Activated naive CD8-positive, alpha-beta T cell treated with anti-CD3 and anti-CD28 coated beads, Interleukin-2, amount 10 ng/mL, durations not matched to agents 7 days and 5 days (primary cell): ENCODE measurements around the gene LRRC1. TPM values are rescaled to one million over a fixed set of nuclear protein-coding genes. Genes with fewer than 3 reads are reported as not detected.
A peak's percentile ranks its signal among the peaks of the same experiment; 100 is the strongest.
"Not testable (repeated sequence)": the region's sequence is repeated elsewhere in the genome, so short reads cannot be mapped to it uniquely, and the experiment has no call there.

Source experiments
- ATAC-seq: fragments of 150-1000 bp; cut with Tn5 transposase; one replicate; pipeline ENCODE4 v1.10.0; 2021; ENCODE audit warnings: low read depth, moderate library complexity
- POLR2A ChIA-PET: fragments of 350-600 bp; sonication (Branson Sonifier 250); formaldehyde crosslinking; loops from one replicate; lab custom pipeline; 2021; ENCODE audit warnings: antibody characterized with exemption; lab: Charles Lee
- DNase-seq: peaks from one replicate; pipeline ENCODE4 v3.0.0; 2021
- H3K27ac Mint-ChIP-seq: one replicate; pipeline ENCODE4 v1.8.0; 2022; ENCODE audit warnings: mild to moderate bottlenecking, mixed read lengths
- H3K27me3 Mint-ChIP-seq: one replicate; pipeline ENCODE4 v1.8.0; 2022; ENCODE audit warnings: mild to moderate bottlenecking, moderate library complexity, mixed read lengths
- H3K36me3 Mint-ChIP-seq: one replicate; pipeline ENCODE4 v1.8.0; 2021; ENCODE audit warnings: mild to moderate bottlenecking, mixed read lengths
- H3K4me1 Mint-ChIP-seq: one replicate; pipeline ENCODE4 v1.8.0; 2021; ENCODE audit warnings: mixed read lengths
- H3K4me3 Mint-ChIP-seq: one replicate; pipeline ENCODE4 v1.8.0; 2022; ENCODE audit warnings: mild to moderate bottlenecking, moderate library complexity, mixed read lengths
- H3K9me3 Mint-ChIP-seq: one replicate; pipeline ENCODE4 v1.8.0; 2021; ENCODE audit warnings: mixed read lengths
- total RNA-seq, 2 experiments: library from RNA; stranded (reverse); gene quantifications; one replicate each; pipeline ENCODE4 v1.2.3, GENCODE V29; 2021

The LRRC1 gene
- total RNA-seq, 2 experiments from 2014 or later = 3.5 to 4.2 TPM

DNA sequence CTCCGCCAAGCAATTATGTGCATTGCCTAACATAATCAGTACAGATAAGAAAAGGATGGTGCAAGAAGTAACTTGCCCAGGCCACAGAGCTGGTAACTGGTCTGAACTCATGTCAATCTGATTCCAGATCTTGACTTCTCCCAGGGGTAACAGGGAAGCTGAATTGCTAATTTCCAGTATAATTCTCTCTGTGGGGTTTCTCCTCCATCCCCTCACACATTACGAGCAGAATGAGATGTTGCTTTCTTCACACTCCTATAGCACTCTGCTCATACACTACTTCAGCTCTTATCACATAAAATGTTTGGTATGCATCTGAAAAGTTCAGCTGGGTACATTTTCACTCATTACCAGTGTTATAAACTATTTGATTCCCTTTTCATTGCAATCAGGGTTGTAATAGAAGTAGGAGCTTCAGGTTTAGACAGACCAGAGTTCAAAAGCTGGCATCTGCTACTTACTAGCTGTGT lies 24.0 kb upstream of the LRRC1 start:
- no peaks in the 10 kb centered on the region for H3K4me1 Mint-ChIP-seq

DNA sequence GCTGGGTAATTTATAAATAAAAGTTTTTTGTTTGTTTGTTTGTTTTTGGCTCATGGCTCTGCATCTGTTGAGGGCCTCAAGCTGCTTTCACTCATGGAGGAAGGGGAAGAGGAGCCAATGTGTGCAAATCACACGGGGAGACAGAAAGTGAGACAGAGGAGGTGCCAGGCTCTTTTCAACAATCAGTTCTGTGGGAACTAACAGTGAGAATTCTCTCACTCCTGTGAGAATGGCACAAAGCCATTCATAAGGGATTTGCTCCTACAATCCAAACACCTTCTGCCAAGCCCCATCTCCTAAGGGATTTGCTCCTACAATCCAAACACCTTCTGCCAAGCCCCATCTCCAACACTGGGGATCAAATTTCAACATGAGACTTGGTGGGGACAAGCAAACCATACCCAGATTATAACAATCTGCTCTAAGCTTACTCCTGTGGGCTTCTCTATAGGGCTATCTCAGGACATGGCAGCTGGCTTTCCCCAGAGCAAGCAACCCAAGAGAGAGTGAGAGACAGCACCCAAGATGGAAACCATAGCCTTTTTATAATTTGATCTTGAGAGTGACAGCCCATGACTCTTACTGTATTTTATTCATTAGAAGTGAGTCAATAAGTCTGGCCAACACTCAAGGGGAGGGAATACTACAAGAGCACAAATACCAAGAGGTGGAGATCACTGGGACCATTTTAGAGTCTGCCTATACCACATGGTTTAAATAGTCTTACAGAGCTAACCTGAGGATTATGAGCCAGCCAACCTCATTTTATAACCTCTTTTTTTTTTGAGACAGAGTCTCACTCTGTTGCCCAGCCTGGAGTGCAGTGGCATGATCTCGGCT lies 22.8 kb upstream of the LRRC1 start:
- POLR2A ChIA-PET = no interaction called here
- no peak overlapping the region for H3K4me3 Mint-ChIP-seq
- no peak for ATAC-seq

More for the DNA sequence above, 24.0 kb upstream of the LRRC1 start:
- POLR2A ChIA-PET = no interaction called here
- Mint-ChIP-seq H3K9me3 (peaks cover 3% of the 10 kb centered on the region), H3K27ac (no peak overlapping the region), H3K4me3 (no peak overlapping the region), H3K27me3 (peaks cover 3% of the 10 kb centered on the region), H3K36me3 (no peaks in the 10 kb centered on the region)
- no peak for DNase-seq
- ATAC-seq = no peak

DNA sequence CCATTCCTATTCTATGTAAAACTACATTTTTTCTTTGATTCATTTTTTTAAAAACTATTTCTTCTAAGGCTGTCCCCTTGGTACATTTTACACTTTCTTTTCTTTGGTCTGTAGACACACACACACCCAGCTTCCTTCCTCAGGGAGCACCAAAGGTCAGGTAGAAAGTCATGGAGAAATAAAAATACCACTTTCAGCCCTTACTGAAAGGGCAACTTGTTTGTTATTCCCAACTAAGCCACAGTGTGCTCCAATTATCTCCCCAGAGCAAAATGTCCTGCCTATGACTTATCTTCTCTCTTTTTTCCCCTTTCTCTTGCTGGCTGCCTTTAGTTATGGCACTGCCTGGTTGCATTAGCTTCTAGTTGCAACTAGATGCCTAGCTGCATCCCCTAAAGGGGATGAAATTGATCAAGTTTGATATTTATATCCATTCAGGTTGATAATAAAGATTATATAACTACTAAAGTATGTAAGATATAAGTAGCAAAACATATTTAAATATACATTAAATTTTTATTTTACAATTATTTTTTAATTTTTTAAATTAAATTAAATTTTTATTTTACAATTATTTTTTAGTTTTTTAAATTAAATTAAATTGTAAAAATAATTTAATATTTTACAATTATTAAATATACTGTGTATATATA lies 21.6 kb upstream of the LRRC1 start:
- Mint-ChIP-seq H3K9me3 (peaks cover 3% of the 10 kb centered on the region), H3K27ac (no peak overlapping the region), H3K4me1 (no peaks in the 10 kb centered on the region), H3K4me3 (no peak overlapping the region), H3K27me3 (peaks cover 5% of the 10 kb centered on the region), H3K36me3 (no peaks in the 10 kb centered on the region)
- POLR2A ChIA-PET = no interaction called here
- no peak for ATAC-seq
- DNase-seq = no peak

More for the DNA sequence above, 22.8 kb upstream of the LRRC1 start:
- no peaks in the 10 kb centered on the region for H3K4me1 Mint-ChIP-seq
- H3K36me3 Mint-ChIP-seq = no peaks in the 10 kb centered on the region
- peaks cover 3% of the 10 kb centered on the region for H3K9me3 Mint-ChIP-seq
- H3K27me3 Mint-ChIP-seq = peaks cover 3% of the 10 kb centered on the region
- no peak overlapping the region for H3K27ac Mint-ChIP-seq
- no peak for DNase-seq

DNA sequence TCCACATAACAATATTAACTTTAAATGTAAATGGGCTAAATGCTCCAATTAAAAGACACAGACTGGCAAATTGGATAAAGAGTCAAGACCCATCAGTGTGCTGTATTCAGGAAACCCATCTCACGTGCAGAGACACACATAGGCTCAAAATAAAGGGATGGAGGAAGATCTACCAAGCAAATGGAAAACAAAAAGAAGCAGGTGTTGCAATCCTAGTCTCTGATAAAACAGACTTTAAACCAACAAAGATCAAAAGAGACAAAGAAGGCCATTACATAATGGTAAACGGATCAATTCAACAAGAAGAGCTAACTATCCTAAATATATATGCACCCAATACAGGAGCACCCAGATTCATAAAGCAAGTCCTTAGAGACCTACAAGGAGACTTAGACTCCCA lies 18.7 kb upstream of the LRRC1 start:
- ATAC-seq, H3K27me3 Mint-ChIP-seq, H3K36me3 Mint-ChIP-seq, DNase-seq, H3K27ac Mint-ChIP-seq, POLR2A ChIA-PET, H3K4me1 Mint-ChIP-seq, H3K9me3 Mint-ChIP-seq, H3K4me3 Mint-ChIP-seq: not testable (repeated sequence)

DNA sequence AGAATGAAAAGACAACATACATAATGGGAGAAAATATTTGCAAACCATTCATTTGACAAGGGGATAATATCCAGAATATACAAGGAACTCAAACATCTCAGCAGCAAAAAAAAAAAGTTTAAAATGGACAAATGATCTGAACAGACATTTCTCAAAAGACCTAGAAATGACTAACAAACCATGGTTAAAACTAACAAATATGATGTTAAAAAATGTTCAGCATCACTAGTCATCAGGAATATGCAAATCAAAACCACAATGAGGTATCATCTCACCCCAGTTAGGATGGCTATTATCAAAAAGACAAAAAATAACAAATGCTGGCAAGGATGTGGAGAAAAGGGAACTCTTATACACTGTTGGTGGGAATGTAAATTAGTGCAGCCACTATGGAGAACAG lies 9.8 kb upstream of the LRRC1 start:
- H3K27ac Mint-ChIP-seq, H3K9me3 Mint-ChIP-seq, H3K4me1 Mint-ChIP-seq, H3K36me3 Mint-ChIP-seq, ATAC-seq, POLR2A ChIA-PET, DNase-seq, H3K4me3 Mint-ChIP-seq: not testable (repeated sequence)
- peaks cover 27% of the 10 kb centered on the region for H3K27me3 Mint-ChIP-seq

DNA sequence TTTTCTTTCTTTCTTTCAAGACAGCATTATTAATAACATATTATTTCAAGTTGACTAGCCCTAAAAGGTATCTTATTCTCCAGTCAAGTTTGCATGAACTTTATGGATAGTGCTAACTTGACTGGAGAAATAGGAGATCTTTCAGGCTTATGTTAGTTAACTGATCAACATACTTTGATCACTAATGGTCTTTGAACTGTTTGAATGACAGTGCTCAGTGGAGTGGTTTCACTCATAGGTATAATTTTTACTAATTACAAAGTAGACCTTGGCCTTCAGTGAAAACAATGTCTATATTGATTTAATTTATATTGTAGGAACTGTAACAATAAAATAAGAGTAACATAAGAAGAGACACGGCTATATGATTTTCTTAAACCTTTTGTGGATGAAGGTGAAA lies 8.0 kb upstream of the LRRC1 start:
- no peak overlapping the region for H3K4me3 Mint-ChIP-seq
- DNase-seq (no peak), ATAC-seq (no peak)
- peaks cover 28% of the 10 kb centered on the region for H3K27me3 Mint-ChIP-seq
- POLR2A ChIA-PET = no interaction called here
- no peak overlapping the region for H3K27ac Mint-ChIP-seq
- H3K9me3 Mint-ChIP-seq = peaks cover 4% of the 10 kb centered on the region
- no peaks in the 10 kb centered on the region for H3K4me1 Mint-ChIP-seq
- no peaks in the 10 kb centered on the region for H3K36me3 Mint-ChIP-seq

DNA sequence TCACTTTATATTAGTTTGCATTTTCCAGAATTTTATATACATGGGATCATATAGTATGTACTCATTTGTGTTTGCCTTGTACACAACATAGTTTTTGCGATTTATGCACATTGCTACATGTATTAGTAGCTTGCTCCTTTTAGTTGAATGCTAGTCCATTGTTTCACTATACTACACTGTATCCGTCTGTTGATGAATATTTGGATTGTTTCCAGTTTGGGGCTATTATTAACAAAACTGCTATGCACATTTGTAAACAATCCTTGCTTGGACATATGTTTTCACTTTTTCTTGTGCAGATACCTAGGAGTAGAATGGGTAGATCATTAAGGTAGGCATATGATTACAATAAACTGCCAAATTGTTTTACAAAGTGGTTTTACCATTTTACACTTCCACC lies 3.9 kb upstream of the LRRC1 start:
- no peak for DNase-seq
- no peak overlapping the region for H3K4me3 Mint-ChIP-seq
- POLR2A ChIA-PET = no interaction called here
- H3K9me3 Mint-ChIP-seq = peaks cover 4% of the 10 kb centered on the region
- H3K4me1 Mint-ChIP-seq = peaks cover 12% of the 10 kb centered on the region
- no peaks in the 10 kb centered on the region for H3K36me3 Mint-ChIP-seq
- ATAC-seq = no peak
- peaks cover 35% of the 10 kb centered on the region for H3K27me3 Mint-ChIP-seq
- H3K27ac Mint-ChIP-seq = no peak overlapping the region

DNA sequence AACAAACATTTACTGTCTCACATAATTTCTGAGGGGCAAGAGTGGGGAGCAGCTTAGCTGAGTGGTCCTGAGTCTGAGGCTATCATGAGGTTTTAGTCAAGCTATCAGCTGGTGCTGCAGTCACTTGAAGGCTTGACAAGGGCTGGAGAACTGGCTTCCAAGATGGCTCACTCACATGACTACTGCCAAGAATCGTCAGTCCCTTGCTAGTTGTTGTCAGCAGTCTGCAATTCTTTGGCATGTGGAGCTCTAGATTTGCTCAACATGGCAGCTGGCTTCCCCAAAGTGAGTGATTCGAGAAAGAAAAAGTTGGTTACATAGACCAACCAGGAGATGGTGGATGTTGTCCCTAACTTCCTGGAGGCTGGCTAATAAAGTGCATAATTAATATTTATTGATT lies 2.8 kb upstream of the LRRC1 start:
- Mint-ChIP-seq H3K27ac (no peak overlapping the region), H3K4me1 (peaks cover 16% of the 10 kb centered on the region), H3K9me3 (peaks cover 4% of the 10 kb centered on the region), H3K36me3 (no peaks in the 10 kb centered on the region), H3K4me3 (no peak overlapping the region), H3K27me3 (peaks cover 43% of the 10 kb centered on the region)
- POLR2A ChIA-PET = no interaction called here
- ATAC-seq (no peak), DNase-seq (no peak)

DNA sequence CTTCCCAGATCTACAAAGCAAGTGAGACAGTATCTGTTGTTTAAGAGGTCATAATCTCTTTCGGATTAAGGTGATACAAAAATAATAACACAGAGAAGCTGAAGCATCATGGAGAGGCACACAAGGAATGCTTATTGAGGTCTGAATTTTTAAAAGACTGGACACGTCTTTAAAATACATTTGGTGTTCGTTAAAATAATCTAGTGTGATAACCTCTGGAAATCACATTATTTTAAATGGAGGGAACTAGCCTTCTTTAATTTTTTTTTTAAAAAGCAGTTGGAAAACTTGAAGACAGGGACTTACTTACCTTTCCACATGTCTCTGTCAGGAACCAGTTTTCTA lies 1.9 kb upstream of the LRRC1 start:
- Mint-ChIP-seq H3K27me3 (peaks cover 43% of the 10 kb centered on the region), H3K4me3 (peak overlapping the region; percentile 99), H3K4me1 (peaks cover 16% of the 10 kb centered on the region), H3K36me3 (no peaks in the 10 kb centered on the region), H3K9me3 (peaks cover 3% of the 10 kb centered on the region), H3K27ac (no peak overlapping the region)
- no peak for DNase-seq
- POLR2A ChIA-PET = interaction anchor here (1.1 to 2.3 kb wide), 2 partner anchors 145 to 728 kb away, joined by 3 to 5 read pairs; partner anchors contain the start of gene FBXO9
- no peak for ATAC-seq

DNA sequence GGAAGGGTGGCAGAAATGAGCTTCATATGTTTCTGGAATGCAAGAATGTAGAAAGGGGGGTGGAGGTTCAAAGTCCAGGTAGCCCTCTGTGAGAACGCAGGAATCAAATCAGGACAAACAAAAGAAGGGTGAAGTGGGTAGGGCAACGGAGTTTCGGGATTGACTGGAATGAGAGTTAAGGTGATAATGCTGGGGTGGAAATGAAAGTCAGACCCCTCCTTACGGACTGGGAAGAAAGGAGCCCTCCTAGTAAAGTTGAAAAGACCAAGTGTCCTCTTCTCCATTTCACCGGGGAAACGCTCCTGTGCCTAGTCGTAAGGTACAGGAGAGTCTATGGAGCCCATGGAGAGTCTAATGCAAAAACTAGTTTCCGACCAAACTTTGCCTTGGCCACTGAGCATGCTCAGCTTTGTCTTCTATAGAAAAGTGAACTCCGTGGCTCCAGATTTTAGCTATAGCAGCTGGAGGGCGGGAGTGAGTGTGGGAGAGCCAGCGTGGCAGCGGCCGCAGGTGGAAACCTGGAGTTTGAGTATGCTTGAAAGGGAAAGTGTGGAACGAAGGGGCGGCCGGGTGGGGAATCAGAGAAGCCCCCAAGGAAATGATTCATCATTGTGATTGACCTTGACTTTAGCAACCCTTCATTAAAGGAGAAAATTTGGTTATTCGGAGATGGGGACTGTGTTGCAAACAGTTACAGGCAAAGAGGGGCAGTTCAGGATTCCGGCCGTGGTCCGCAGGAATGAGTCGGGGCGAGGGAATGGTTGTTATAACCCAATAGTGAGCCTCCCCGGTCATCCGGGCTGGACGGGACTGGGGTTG lies 1.3 kb upstream of the LRRC1 start:
- peak; percentile 1 for ATAC-seq

DNA sequence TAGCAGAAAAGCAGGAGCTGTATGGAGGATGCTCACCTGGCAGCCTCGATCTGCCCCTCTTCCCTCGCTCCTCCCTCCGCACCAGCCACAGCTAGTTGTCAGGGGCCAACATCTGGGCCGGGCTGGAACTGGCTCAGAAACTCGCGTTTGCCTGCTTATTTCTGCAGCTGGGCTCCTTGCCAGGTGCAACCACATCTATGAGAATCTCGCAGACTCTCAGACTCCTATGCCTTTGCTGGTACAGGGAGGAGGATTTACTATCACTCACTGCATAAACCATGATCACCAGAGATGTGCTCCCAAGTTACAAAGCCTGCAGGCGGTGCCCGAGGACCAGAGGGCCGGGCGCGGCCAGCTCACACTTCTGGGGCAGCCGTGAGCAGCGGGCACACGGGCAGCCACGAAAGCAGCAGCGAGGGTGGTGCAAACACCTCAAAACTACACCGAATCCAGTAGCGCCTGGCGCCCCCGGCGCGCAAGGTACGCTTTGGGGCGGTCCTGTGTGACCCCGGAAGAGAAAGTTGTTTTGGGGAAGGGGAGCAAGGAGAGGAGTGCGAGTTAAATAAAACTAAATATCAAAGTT lies 577 bp upstream of the LRRC1 start:
- Mint-ChIP-seq H3K9me3 (peaks cover 1% of the 10 kb centered on the region), H3K36me3 (no peaks in the 10 kb centered on the region), H3K27ac (peak overlapping the region; percentile 93), H3K27me3 (peaks cover 40% of the 10 kb centered on the region), H3K4me3 (peak overlapping the region; percentile 99), H3K4me1 (peaks cover 16% of the 10 kb centered on the region)
- ATAC-seq (peak; percentile 58), DNase-seq (peak; percentile 67)
- POLR2A ChIA-PET = interaction anchor here (0.8 to 2.3 kb wide), 6 partner anchors 13 to 729 kb away, joined by 3 to 5 read pairs (median 4); partner anchors contain the start of gene FBXO9

More for the DNA sequence above, 1.3 kb upstream of the LRRC1 start:
- Mint-ChIP-seq H3K36me3 (no peaks in the 10 kb centered on the region), H3K27ac (peak overlapping the region; percentile 51), H3K9me3 (peaks cover 3% of the 10 kb centered on the region), H3K27me3 (peaks cover 43% of the 10 kb centered on the region), H3K4me1 (peaks cover 16% of the 10 kb centered on the region), H3K4me3 (peak overlapping the region; percentile 99)
- POLR2A ChIA-PET = interaction anchor here (0.8 to 2.3 kb wide), 4 partner anchors 58 to 728 kb away, joined by 3 to 5 read pairs (median 4); partner anchors contain the start of gene FBXO9
- DNase-seq = peak; percentile 43

DNA sequence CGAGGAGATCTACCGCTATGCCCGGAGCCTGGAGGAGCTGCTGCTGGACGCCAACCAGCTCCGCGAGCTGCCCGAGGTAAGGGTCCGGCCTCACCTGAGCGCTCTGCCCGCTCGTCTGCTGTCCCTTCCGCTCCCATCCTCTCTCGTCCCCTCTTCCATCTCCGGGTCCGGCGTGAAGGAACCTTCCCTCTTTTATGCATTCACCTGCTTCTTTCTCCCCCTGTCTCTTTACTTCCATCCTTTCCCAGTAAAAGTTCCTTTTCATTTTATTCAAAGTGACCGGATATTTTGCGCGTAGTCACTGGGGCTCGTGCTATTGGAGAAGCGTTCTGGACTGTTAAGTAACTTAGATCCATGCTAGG lies 516 bp downstream of the LRRC1 start:
- Mint-ChIP-seq H3K27me3 (peaks cover 39% of the 10 kb centered on the region), H3K9me3 (peaks cover 1% of the 10 kb centered on the region), H3K27ac (peak overlapping the region; percentile 59), H3K4me3 (peak overlapping the region; percentile 99), H3K4me1 (peaks cover 16% of the 10 kb centered on the region), H3K36me3 (no peaks in the 10 kb centered on the region)
- no peak for DNase-seq
- ATAC-seq = no peak
- POLR2A ChIA-PET = interaction anchor here (0.9 to 2.3 kb wide), 5 partner anchors 11 to 436 kb away, joined by 3 to 5 read pairs (median 4); no protein-coding TSS in a partner anchor
